GM19395 (cell line): ENCODE data around the gene STK32C.
"Not testable (repeated sequence)": the region's sequence is repeated elsewhere in the genome, so short reads cannot be mapped to it uniquely, and the experiment has no call there.

Experiments used
- ATAC-seq: cut with Tn5 transposase; IDR thresholded peaks from one replicate; pipeline ENCODE4 v1.9.1; 2021; ENCODE audit warnings: mild to moderate bottlenecking, moderate library complexity; ENCODE audit not compliant: unreplicated experiment

The STK32C gene

DNA sequence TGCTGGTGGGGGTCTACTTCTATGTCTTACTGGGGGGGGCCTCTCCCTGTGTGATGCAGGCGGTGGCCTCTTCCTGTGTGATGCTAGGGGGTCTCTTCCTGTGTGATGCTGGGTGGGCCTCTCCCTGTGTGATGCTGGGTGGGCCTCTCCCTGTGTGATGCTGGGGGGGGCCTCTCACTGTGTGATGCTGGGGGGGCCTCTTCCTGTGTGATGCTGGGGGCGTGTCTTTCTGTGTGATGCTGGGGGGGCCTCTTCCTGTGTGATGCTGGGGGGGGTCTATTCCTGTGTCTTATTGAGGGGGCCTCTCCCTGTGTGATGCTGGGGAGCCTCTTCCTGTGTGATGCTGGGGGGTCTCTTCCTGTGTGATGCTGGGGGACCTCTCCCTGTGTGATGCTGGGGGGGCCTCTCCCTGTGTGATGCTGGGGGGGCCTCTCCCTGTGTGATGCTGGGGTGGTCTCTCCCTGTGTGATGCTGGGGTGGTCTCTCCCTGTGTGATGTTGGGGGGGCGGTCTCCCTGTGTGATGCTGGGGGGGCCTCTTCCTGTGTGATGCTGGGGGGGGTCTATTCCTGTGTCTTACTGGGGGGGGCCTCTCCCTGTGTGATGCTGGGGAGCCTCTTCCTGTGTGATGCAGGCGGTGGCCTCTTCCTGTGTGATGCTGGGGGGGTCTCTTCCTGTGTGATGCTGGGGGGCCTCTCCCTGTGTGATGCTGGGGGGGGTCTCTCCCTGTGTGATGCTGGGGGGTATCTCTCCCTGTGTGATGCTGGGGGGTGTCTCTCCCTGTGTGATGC, 146.7 kb downstream of the STK32C start:
- not testable (repeated sequence) for ATAC-seq

DNA sequence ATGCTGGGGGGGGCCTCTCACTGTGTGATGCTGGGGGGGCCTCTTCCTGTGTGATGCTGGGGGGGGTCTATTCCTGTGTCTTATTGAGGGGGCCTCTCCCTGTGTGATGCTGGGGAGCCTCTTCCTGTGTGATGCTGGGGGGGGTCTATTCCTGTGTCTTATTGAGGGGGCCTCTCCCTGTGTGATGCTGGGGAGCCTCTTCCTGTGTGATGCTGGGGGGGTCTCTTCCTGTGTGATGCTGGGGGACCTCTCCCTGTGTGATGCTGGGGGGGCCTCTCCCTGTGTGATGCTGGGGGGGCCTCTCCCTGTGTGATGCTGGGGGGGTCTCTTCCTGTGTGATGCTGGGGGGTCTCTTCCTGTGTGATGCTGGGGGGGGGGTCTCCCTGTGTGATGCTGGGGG, 147.5 kb downstream of the STK32C start:
- ATAC-seq, result not testable (repeated sequence)

DNA sequence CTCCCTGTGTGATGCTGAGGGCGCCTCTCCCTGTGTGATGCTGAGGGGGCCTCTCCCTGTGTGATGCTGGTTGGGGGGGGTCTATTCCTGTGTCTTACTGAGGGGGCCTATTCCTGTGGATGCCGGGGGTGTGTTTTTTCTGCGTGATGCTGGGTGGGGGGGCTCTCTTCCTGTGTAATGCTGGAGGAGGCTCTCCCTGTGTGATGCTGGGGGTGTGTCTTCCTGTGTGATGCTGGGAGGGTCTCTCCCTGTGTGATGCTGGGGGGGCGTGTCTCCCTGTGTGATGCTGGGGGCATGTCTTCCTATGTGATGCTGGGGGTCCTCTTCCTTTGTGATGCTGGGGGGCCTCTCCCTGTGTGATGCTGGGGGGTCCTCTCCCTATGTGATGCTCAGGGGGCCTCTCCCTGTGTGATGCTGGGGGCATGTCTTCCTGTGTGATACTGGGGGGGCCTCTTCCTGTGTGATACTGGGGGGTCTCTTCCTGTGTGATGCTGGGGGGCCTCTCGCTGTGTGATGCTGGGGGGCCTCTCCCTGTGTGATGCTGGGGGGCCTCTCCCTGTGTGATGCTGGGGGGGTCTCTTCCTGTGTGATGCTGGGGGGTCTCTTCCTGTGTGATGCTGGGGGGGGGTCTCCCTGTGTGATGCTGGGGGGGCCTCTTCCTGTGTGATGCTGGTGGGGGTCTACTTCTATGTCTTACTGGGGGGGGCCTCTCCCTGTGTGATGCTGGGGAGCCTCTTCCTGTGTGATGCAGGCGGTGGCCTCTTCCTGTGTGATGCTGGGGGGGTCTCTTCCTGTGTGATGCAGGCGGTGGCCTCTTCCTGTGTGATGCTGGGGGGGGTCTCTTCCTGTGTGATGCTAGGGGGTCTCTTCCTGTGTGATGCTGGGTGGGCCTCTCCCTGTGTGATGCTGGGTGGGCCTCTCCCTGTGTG, 148.2 kb downstream of the STK32C start:
- not testable (repeated sequence) for ATAC-seq

DNA sequence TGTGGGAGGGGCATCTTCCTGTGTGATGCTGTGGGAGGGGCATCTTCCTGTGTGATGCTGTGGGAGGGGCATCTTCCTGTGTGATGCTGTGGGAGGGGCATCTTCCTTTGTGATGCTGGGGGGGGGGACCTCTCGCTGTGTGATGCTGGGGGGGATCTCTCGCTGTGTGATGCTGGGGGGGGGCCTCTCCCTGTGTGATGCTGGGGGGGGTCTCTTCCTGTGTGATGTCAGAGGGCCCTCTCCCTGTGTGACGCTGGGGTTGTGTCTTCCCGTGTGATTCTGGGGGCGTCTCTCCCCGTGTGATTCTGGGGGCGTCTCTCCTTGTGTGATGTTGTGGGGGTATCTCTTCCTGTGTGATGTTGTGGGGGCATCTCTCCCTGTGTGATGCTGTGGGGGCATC, 148.9 kb downstream of the STK32C start:
- no peak for ATAC-seq

DNA sequence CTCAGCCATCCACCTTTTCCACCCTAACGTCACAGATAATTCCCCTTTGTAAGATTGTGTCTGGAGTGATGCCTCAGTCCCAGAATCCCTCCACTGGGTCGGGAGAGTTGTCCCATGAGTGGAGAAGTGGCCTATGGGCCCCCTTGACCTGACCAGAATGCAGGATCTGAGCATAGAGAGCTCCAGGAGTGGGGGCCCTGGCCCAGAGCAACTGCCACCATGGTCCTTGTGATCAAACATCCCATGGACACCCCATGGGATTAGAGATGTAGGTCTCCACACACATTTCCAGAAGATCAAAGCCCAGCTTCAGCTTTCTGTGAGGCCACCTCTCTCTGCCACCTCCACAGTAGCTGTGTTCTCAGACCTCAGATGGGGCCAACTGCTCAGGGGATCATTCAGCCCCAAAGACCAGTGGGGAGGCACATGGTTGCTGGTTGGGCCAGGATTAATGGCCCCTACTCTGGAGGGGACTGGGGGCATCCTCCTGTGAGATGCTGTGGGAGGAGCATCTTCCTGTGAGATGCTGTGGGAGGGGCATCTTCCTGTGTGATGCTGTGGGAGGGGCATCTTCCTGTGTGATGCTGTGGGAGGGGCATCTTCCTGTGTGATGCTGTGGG, 149.5 kb downstream of the STK32C start:
- no peak for ATAC-seq
